Spinal cord (tissue), 10 donors: ENCODE data around the gene APLP2. TPM values are rescaled to one million over a fixed set of nuclear protein-coding genes. Genes with fewer than 3 reads are reported as not detected.

Experiments
- DNase-seq, 6 donors: peaks; one replicate each; pipeline versions ENCODE4 v3.0.0 to v3.0.0-alpha.2; 2013 to 2015; ENCODE audit warnings: low spot score in 6 of 6, low read depth in 4 of 6
- H3K27ac ChIP-seq: one replicate; pipeline ENCODE4 v1.5.1; 2013; ENCODE audit warnings: low read depth, low read length, control low read depth
- H3K27me3 ChIP-seq: one replicate; pipeline ENCODE4 v1.6.1; 2013; ENCODE audit warnings: low read length; ENCODE audit not compliant: control insufficient read depth, insufficient read depth
- H3K36me3 ChIP-seq: one replicate; pipeline ENCODE4 v1.6.1; 2013; ENCODE audit warnings: low read length; ENCODE audit not compliant: control insufficient read depth, insufficient read depth
- H3K4me1 ChIP-seq: one replicate; pipeline ENCODE4 v1.6.1; 2013; ENCODE audit warnings: low read length; ENCODE audit not compliant: control insufficient read depth, insufficient read depth
- H3K4me3 ChIP-seq: one replicate; pipeline ENCODE4 v1.5.1; 2013; ENCODE audit warnings: low read depth, low read length, control low read depth
- H3K9me3 ChIP-seq: one replicate; pipeline ENCODE4 v1.6.1; 2013; ENCODE audit warnings: low read length; ENCODE audit not compliant: control insufficient read depth, insufficient read depth
- WGBS: methylation state at CpG from one replicate; pipeline ENCODE4 v1.1.5; 2013; ENCODE audit warnings: missing lambda C conversion rate; ENCODE audit not compliant: insufficient coverage; 5-methylcytosine and 5-hydroxymethylcytosine counted together
- polyA plus RNA-seq, 2 donors: library from polyadenylated mRNA; unstranded; fragments of 120-200 nt; gene quantifications; one replicate each; pipeline ENCODE4 v1.2.1, GENCODE V29; 2013; ENCODE audit not compliant: insufficient read length in 2 of 2
- total RNA-seq, 2 donors: library from RNA; depleted of rRNA in 1 of 2; stranded (reverse); fragments of 120-200 nt in 1 of 2; fragments of >200 nt in 1 of 2; gene quantifications; one replicate each; pipeline versions ENCODE4 v1.2.3 to v1.2.4, GENCODE V29; 2013 to 2014
- donor health status: healthy.

The APLP2 gene
- total and polyA plus RNA-seq, 4 donors = 440 to 479 (median 463) TPM

GRCh38 chr11:130157840-130158239 is 88.1 kb downstream of the APLP2 start:
- Histone ChIP-seq H3K4me3 (no peak overlapping the region), H3K9me3 (no peaks in the 10 kb centered on the region), H3K27me3 (peaks cover 43% of the 10 kb centered on the region), H3K4me1 (peaks cover 16% of the 10 kb centered on the region), H3K27ac (no peak overlapping the region), H3K36me3 (no peaks in the 10 kb centered on the region)
- DNase-seq = no peak
- no CpG with 5 or more reads among the region's 3 CpGs for WGBS

GRCh38 chr11:130159139-130159538 is 89.4 kb downstream of the APLP2 start:
- no peak overlapping the region for H3K4me3 ChIP-seq
- peaks cover 16% of the 10 kb centered on the region for H3K4me1 ChIP-seq
- DNase-seq = no peak
- H3K9me3 ChIP-seq = no peaks in the 10 kb centered on the region
- H3K27ac ChIP-seq = no peak overlapping the region
- no peaks in the 10 kb centered on the region for H3K36me3 ChIP-seq
- WGBS = 73% methylated on average over 14 of the region's 14 CpGs
- H3K27me3 ChIP-seq = peaks cover 43% of the 10 kb centered on the region

- Histone ChIP-seq H3K27me3 (peaks cover 43% of the 10 kb centered on the region), H3K36me3 (no peaks in the 10 kb centered on the region), H3K27ac (no peak within 1 kb of the TSS), H3K9me3 (no peaks in the 10 kb centered on the region), H3K4me1 (peaks cover 16% of the 10 kb centered on the region), H3K4me3 (no peak within 1 kb of the TSS)
- 2% methylated on average over 85 of the region's 89 CpGs for WGBS
- no peak for DNase-seq
Measured at GRCh38 chr11:130159657-130160497, 90.2 kb downstream of the APLP2 start, which contains the start of gene ST14. TSS of gene ST14 (plus strand) at chr11:130159782. CDS start at chr11:130159980, 198 bp downstream.

- H3K36me3 ChIP-seq = no peaks in the 10 kb centered on the region
- no peak for DNase-seq
- H3K4me3 ChIP-seq = no peak overlapping the region
- WGBS = 50% methylated on average over 14 of the region's 19 CpGs
- peaks cover 16% of the 10 kb centered on the region for H3K4me1 ChIP-seq
- peaks cover 43% of the 10 kb centered on the region for H3K27me3 ChIP-seq
- H3K27ac ChIP-seq = no peak overlapping the region
- H3K9me3 ChIP-seq = no peaks in the 10 kb centered on the region
Measured at GRCh38 chr11:130160498-130161155, 90.9 kb downstream of the APLP2 start.

GRCh38 chr11:130161441-130162145 is 91.9 kb downstream of the APLP2 start:
- Histone ChIP-seq H3K36me3 (no peaks in the 10 kb centered on the region), H3K9me3 (no peaks in the 10 kb centered on the region), H3K27ac (no peak overlapping the region), H3K4me1 (peaks cover 16% of the 10 kb centered on the region), H3K27me3 (peaks cover 43% of the 10 kb centered on the region), H3K4me3 (no peak overlapping the region)
- no peak for DNase-seq
- WGBS = 66% methylated on average over 11 of the region's 11 CpGs

- peaks cover 43% of the 10 kb centered on the region for H3K27me3 ChIP-seq
Measured at GRCh38 chr11:130162733-130163132, 93.0 kb downstream of the APLP2 start.

GRCh38 chr11:130163346-130164220 is 93.9 kb downstream of the APLP2 start:
- Histone ChIP-seq H3K36me3 (no peaks in the 10 kb centered on the region), H3K27ac (no peak overlapping the region), H3K4me1 (peaks cover 16% of the 10 kb centered on the region), H3K27me3 (peaks cover 38% of the 10 kb centered on the region), H3K9me3 (no peaks in the 10 kb centered on the region), H3K4me3 (no peak overlapping the region)
- no peak for DNase-seq
- 59% methylated on average over 12 of the region's 13 CpGs for WGBS

More at GRCh38 chr11:130162733-130163132, 93.0 kb downstream of the APLP2 start:
- Histone ChIP-seq H3K4me1 (peaks cover 16% of the 10 kb centered on the region), H3K4me3 (no peak overlapping the region), H3K27ac (no peak overlapping the region), H3K36me3 (no peaks in the 10 kb centered on the region), H3K9me3 (no peaks in the 10 kb centered on the region)
- WGBS = 90% methylated on average over 5 of the region's 5 CpGs
- DNase-seq = no peak

- H3K27me3 ChIP-seq = peaks cover 32% of the 10 kb centered on the region
- no peak for DNase-seq
- no peak overlapping the region for H3K4me3 ChIP-seq
- 100% methylated on average over 1 of the region's 2 CpGs for WGBS
- no peaks in the 10 kb centered on the region for H3K36me3 ChIP-seq
- peaks cover 13% of the 10 kb centered on the region for H3K4me1 ChIP-seq
- H3K9me3 ChIP-seq = no peaks in the 10 kb centered on the region
- H3K27ac ChIP-seq = no peak overlapping the region
Measured at GRCh38 chr11:130164221-130164570, 94.5 kb downstream of the APLP2 start.
